Measurements from ENCODE around the gene TMEM151A. TPM values are rescaled to one million over a fixed set of nuclear protein-coding genes. Genes with fewer than 3 reads are reported as not detected.
"Not testable (repeated sequence)": the region's sequence is repeated elsewhere in the genome, so short reads cannot be mapped to it uniquely, and the experiment has no call there.

The TMEM151A gene
- total RNA-seq, 4 donors from 2014 or later: 0.27 to 0.35 TPM; not detected in 2

DNA sequence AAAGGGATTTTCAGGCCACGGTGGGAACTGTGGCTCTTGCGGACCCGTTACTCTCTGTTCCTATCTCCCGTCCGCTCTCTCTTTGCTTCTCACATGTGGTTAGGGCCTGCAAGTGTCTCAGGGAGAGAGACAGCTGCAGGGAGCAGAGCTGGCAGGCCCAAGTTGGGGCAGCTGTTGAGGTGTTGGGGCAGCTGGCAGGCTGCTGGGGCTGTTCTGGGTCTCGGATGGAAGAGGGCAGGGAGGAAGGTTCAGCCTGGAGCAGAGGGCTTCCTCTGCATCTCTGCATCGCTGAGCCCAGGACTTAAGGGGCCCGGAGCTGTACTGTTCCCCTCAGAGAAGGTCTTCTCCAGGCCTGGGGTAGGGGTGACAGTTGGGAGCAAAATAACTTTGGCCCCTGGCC is 16.3 kb upstream of the TMEM151A start:
- TF ChIP-seq, protein P1, sequence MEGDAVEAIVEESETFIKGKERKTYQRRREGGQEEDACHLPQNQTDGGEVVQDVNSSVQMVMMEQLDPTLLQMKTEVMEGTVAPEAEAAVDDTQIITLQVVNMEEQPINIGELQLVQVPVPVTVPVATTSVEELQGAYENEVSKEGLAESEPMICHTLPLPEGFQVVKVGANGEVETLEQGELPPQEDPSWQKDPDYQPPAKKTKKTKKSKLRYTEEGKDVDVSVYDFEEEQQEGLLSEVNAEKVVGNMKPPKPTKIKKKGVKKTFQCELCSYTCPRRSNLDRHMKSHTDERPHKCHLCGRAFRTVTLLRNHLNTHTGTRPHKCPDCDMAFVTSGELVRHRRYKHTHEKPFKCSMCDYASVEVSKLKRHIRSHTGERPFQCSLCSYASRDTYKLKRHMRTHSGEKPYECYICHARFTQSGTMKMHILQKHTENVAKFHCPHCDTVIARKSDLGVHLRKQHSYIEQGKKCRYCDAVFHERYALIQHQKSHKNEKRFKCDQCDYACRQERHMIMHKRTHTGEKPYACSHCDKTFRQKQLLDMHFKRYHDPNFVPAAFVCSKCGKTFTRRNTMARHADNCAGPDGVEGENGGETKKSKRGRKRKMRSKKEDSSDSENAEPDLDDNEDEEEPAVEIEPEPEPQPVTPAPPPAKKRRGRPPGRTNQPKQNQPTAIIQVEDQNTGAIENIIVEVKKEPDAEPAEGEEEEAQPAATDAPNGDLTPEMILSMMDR (IDR thresholded peaks at IDR 0.05): no peak
- no peak for TF ChIP-seq POLR2A (IDR thresholded peaks at IDR 0.05)
- peaks cover 0 to 29% (median 11%) of the 10 kb centered on the region in 4 donors for H3K4me1 ChIP-seq
- no peak overlapping the region for H3K27ac ChIP-seq
- H3K36me3 ChIP-seq: peaks cover 0 to 59% (median 0%) of the 10 kb centered on the region in 3 donors
- no peaks in the 10 kb centered on the region for H3K27me3 ChIP-seq
- DNase-seq: no peak
- no peak overlapping the region for H3K4me3 ChIP-seq
- no peaks in the 10 kb centered on the region for H3K9me3 ChIP-seq

DNA sequence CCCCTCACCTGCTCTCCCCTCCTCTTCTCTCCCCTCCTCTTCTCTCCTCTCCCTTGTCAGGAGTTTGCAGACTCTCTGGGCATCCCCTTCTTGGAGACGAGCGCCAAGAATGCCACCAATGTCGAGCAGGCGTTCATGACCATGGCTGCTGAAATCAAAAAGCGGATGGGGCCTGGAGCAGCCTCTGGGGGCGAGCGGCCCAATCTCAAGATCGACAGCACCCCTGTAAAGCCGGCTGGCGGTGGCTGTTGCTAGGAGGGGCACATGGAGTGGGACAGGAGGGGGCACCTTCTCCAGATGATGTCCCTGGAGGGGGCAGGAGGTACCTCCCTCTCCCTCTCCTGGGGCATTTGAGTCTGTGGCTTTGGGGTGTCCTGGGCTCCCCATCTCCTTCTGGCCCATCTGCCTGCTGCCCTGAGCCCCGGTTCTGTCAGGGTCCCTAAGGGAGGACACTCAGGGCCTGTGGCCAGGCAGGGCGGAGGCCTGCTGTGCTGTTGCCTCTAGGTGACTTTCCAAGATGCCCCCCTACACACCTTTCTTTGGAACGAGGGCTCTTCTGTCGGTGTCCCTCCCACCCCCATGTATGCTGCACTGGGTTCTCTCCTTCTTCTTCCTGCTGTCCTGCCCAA is 15.6 kb upstream of the TMEM151A start:
- Histone ChIP-seq H3K4me3 (no peak overlapping the region), H3K36me3 (peaks cover 0 to 52% (median 0%) of the 10 kb centered on the region in 3 donors), H3K4me1 (peaks cover 0 to 23% (median 11%) of the 10 kb centered on the region in 4 donors), H3K27ac (no peak overlapping the region), H3K9me3 (no peaks in the 10 kb centered on the region), H3K27me3 (no peaks in the 10 kb centered on the region)
- TF ChIP-seq, protein P1 (IDR thresholded peaks at IDR 0.05): no peak
- TF ChIP-seq POLR2A (IDR thresholded peaks at IDR 0.05): no peak
- no peak for DNase-seq

GRCh38 chr11:66276619-66277018 is 15.1 kb upstream of the TMEM151A start:
- not testable (repeated sequence) for DNase-seq, H3K9me3 ChIP-seq, H3K27ac ChIP-seq, H3K27me3 ChIP-seq, H3K4me3 ChIP-seq
- Histone ChIP-seq H3K4me1 (peaks cover 0 to 23% (median 11%) of the 10 kb centered on the region in 4 donors), H3K36me3 (peaks cover 0 to 50% (median 0%) of the 10 kb centered on the region in 3 donors)

- peaks cover 0 to 46% (median 0%) of the 10 kb centered on the region in 3 donors for H3K36me3 ChIP-seq
- not testable (repeated sequence) for H3K9me3 ChIP-seq
- peak overlapping the region in 2 of 4 donors; percentile 49 to 60 for H3K27ac ChIP-seq
Measured at GRCh38 chr11:66277064-66277463, 14.6 kb upstream of the TMEM151A start.

GRCh38 chr11:66277471-66278362 is 14.0 kb upstream of the TMEM151A start, which contains the start of gene CNIH2:
Gene CNIH2, plus strand, starts transcription at chr11:66278175. Its CDS starts 282 bp downstream, at chr11:66278457.
- Histone ChIP-seq H3K4me1 (peaks cover 2 to 32% (median 18%) of the 10 kb centered on the region in 4 donors), H3K9me3 (no peaks in the 10 kb centered on the region), H3K36me3 (peaks cover 0 to 39% (median 0%) of the 10 kb centered on the region in 3 donors), H3K27me3 (no peaks in the 10 kb centered on the region), H3K4me3 (peak within 1 kb of the TSS; percentile 34 to 69 (median 47)), H3K27ac (peak within 1 kb of the TSS; percentile 49 to 83 (median 59))
- TF ChIP-seq, protein P1 (IDR thresholded peaks at IDR 0.05): no peak
- TF ChIP-seq POLR2A (IDR thresholded peaks at IDR 0.05): peak in 1 of 2 donors; percentile 18
- DNase-seq: peak; percentile 42 to 84 (median 78)

More at GRCh38 chr11:66277064-66277463, 14.6 kb upstream of the TMEM151A start:
- peaks cover 0 to 27% (median 12%) of the 10 kb centered on the region in 4 donors for H3K4me1 ChIP-seq
- not testable (repeated sequence) for DNase-seq, H3K27me3 ChIP-seq, H3K4me3 ChIP-seq

DNA sequence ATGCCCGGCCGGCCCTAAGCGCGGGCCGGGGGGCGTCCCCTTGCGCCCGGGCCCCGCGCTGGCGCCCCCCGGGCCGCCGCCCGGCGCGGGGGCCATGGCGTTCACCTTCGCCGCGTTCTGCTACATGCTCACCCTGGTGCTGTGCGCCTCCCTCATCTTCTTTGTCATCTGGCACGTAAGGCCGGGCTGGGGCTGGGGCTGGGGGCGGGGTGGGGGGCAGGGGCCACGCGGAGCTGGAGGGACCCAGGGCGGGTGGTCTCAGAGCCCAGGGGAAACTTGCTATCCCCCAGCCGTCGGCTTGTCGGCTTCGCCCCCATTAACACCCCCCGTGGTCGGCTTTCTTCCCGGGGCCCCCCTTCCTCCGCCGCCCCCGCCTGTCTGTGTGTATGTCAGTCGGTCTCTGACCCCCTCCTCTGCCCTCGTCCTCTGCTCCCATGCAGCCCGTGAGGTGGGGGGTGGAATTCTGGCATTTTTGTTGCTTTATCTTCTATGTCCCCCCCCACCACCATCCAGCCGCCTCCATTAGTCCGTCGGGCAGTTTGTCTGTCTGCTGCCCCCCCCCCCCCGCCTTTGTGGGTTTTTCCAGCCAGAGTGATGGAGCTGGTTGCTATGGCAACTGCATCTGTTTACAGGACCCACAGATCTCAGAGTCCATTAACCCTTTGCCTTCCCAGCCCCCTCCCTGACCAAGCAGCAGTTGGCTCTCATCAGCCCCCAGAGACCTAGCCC is 13.2 kb upstream of the TMEM151A start:
- H3K36me3 ChIP-seq: peaks cover 0 to 31% (median 0%) of the 10 kb centered on the region in 3 donors
- H3K4me1 ChIP-seq: peaks cover 3 to 28% (median 19%) of the 10 kb centered on the region in 4 donors
- H3K27ac ChIP-seq: peak overlapping the region in 1 of 4 donors; percentile 83
- H3K4me3 ChIP-seq: peak overlapping the region in 3 of 4 donors; percentile 23 to 69 (median 48)
- H3K9me3 ChIP-seq: no peaks in the 10 kb centered on the region
- no peaks in the 10 kb centered on the region for H3K27me3 ChIP-seq
- DNase-seq: no peak
- TF ChIP-seq POLR2A (IDR thresholded peaks at IDR 0.05): no peak
- TF ChIP-seq, protein P1 (IDR thresholded peaks at IDR 0.05): no peak

All from Peyer's patch (tissue), 4 donors.